NCI-H526 treated with DMSO at 0.1 percent for 48 hours (cell line): ENCODE measurements around the gene SLC35F3.

Source experiments
- DNase-seq: peaks from one replicate; lab custom pipeline; 2025; lab: John Stamatoyannopoulos, UW

The SLC35F3 gene

DNA sequence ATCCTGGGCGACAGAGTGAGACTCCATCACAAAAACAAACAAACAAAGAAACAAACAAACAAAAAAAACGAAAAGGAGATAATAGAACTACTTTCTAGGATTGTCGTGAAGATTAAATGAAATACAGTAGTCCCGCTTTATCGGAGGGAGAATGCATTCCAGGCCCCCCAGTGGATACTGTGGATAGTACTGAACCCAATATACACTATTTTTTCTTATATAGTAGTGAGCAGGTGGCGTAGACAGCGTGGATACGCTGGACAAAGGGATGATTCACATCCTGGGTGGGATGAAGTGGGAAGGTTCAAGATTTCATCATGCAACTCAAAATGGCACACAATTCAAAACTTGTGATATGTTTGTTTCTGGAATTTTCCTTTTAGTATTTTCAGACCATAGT is 8.0 kb downstream of the SLC35F3 start:
- no peak for DNase-seq

GRCh38 chr1:233912909-233913308 is 8.4 kb downstream of the SLC35F3 start:
- no peak for DNase-seq

- no peak for DNase-seq
These were observed 12.2 kb downstream of the SLC35F3 start for GRCh38 chr1:233916706-233917105.

DNA sequence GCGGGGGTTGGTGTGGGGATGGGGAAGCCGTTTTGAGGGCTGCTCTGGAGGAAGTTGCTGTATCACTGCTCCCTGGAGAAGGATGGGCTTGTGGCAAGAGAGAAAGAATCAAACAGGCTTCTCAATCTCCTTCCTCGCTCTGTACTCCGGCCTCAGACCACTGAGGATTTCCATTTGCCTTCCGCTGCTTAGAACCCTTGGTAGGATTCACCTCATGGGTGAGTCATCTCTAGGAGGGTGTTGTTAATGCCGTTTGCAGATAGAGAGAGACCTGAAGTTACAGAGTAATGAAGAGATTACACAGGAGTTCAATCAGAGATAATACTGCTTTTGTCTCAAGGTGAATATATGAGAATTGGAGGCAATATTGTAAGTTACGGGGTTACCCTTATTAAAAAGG is 15.3 kb downstream of the SLC35F3 start:
- DNase-seq, result no peak

DNA sequence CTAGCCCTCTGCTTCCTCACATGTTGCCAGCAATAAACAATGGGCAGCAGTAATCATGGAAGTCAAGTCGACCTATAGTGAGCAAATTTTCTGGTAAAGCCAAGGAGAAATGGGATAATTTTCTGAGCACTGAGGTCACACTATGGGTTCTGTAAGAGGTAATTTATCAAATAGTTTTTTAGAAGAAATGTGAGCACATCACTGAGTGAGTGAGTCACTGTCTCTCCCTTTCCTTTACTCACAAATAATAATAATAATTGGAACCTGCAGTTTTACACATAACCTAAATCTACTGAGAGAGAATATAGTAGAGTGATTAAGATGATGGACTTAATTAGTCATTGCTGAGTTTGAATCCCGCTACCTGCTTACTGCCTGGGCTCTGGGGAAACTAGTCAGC is 23.6 kb downstream of the SLC35F3 start:
- no peak for DNase-seq

DNA sequence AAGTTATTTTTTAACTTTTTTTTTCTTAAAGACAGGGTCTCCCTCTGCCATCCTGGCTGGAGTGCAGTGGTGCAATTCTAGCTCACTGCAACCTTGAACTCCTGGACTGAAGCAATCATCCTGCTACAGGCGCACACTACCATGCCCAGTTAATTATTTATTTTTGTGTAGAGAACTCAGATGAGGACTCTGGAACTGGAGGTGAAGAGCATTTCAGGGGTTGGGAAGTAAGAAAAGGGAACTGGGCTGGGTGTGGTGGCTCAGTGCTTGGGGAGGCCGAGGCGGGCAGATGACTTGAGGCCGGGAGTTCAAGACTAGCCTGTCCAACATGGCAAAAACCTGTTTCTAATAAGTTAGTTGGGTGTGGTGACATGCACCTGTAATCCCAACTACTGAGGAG is 28.9 kb downstream of the SLC35F3 start:
- no peak for DNase-seq

DNA sequence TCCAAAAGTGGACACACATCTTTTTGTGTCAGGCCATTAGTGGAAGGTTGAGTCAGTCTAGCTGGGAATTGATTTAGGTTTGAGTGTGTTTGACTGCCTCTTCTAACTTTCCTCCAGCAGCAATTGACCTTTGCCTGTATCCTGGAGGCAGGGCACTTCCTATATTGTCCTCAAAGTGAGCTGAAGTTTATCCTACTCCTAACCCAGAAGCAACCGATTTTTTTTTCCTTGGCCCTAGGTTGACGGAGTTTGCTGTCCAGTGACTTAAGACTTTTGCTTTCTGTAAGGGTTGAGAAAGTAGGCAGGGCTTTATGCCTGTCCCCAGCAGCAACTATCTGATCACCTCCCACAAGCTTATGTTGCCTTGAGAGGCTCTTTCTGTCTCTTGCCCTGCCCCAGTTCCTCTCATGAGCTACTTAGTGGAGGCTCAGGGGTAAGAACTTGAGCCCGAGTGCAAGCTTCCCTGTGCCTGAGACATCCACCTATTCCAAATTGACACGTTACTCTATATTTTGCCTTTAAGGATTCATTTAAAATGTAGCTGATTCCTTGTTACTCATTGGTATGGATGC is 30.9 kb downstream of the SLC35F3 start:
- no peak for DNase-seq

- DNase-seq, result no peak
These were observed 31.9 kb downstream of the SLC35F3 start for GRCh38 chr1:233936422-233936821.

GRCh38 chr1:233936842-233937241 is 32.4 kb downstream of the SLC35F3 start:
- DNase-seq, result no peak

- no peak for DNase-seq
These were observed 34.0 kb downstream of the SLC35F3 start for GRCh38 chr1:233938476-233938875.

DNA sequence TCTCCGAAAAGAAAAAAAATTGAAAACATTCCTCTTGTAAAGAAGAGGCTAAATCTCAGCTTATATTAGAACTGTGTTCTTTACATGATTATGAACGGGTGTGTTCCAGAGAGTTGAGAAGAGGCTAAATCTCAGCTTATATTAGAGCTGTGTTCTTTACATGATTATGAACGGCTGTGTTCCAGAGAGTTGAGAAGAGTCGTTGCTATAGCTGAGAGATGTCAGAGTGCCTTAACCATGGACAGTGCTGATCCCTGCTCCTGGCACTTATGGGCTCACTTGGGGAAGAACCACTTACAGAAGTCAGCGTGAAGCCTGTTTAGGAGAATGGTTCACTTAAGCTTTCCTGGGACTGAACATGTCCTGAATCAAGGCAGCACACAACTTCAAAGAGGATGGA is 35.0 kb downstream of the SLC35F3 start:
- DNase-seq, result no peak

GRCh38 chr1:233940908-233941307 is 36.4 kb downstream of the SLC35F3 start:
- DNase-seq, result no peak

GRCh38 chr1:233944601-233945000 is 40.1 kb downstream of the SLC35F3 start:
- no peak for DNase-seq

DNA sequence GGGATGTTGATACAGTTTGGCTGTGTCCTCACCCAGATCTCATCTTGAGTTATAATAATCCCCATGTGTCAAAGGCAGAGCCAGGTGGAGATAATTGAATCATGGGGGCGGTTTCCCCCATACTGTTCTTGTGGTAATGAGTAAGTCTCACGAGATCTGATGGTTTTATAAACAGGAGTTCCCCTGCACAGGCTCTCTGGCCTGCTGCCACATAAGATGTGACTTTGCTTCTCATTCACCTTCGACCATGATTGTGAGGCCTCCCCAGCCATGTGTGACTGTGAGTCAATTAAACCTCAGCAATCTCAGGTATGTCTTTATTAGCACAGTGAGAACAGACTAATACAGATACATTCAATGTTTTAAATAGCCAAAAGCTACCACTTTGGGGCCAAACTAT is 41.1 kb downstream of the SLC35F3 start:
- DNase-seq, result no peak

DNA sequence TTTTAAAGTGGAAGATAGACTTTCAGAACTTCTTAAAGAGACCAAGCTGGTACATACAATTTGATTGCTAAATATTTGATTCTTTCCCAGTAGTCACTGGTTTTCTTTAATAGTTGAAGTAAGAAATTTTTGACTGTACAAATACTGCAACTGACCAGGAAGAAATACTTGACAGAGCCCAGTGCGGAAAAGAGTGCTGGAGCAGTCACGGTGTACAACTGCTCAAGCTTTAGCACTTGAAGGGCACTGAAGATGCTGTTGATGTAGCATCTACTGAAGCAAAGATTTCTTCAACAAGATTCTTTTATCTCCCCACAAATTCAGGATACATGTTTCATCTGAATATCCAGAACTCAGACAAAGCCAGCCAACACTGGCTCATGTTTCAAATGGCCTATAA is 41.5 kb downstream of the SLC35F3 start:
- no peak for DNase-seq

- DNase-seq, result no peak
These were observed 42.2 kb downstream of the SLC35F3 start for GRCh38 chr1:233946724-233947123.

- no peak for DNase-seq
These were observed 47.3 kb downstream of the SLC35F3 start for GRCh38 chr1:233951804-233952203.

DNA sequence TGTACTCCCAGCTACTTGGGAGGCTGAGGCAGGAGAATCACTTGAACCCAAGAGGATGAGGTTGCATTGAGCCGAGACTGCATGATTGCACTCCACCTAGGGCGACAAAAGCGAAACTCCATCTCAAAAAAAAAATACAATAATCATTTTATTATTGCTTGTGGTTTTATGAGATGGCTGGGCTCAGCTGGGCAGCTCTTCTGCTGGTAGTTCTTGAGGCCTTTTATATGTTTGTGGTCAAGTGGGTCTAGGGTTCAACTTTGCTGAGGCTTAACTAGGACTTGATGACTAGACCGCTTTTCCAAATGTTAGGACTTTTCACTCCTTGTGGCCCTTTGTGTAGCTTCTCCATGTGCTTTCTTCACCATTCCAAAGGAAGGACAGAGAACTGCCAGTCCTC is 53.2 kb downstream of the SLC35F3 start:
- DNase-seq, result no peak

DNA sequence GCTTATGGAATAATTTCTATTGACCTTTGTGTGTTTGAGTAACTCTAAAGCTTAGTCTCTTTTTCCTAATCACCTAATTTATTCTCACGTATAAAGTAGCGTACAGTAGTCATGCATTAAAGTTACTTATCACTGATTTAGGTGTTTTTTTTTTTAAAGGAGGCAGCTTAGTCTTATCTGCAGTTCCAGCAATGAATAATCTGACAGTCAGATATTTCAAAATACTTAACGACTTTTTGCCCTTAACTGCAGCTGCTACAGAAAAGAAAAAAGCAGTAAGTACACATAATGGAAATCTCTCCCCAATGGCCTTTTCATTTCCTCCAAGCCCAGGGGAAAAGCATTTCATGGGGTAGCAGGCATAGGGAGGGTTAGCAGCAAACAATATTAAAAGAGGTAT is 54.6 kb downstream of the SLC35F3 start:
- DNase-seq, result no peak

DNA sequence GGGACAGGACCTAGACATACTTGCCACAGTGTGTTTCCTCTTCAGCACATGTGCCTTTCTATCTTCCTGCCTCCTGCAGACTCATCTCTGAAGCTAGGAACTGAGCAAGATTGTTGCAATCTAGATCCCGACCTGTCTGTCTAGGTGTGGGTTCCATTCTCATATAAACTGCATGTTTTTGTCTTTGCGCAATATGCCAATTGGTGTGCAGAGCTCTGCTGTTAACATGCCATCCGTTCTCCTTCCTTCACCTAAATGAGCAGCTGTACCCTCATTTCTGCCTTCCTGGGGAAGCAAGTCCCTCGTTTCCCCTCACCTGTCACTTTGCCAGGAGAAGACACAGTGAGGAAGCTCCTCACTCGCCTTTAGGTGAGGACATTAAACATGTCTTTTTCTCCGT is 55.5 kb downstream of the SLC35F3 start:
- no peak for DNase-seq

GRCh38 chr1:233960386-233960785 is 55.9 kb downstream of the SLC35F3 start:
- DNase-seq, result no peak

DNA sequence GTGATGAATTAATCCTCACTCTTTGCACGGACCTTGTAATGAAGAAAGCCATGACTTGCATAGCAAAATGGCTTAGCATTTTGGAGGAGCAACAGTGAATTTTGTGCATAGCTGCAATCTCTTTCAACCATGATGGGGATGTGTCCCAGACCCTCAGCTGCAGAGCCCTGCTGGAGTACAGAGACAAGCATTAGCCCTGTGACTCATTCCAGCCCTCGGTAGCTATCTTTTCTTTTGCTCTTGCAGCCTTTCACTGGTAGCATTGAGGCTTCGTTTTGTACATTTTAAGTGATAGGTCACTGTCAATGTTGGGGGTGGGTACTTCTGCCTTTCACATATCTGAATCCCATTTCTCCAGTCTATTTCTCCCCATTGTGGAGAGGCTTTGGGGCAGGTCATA is 58.4 kb downstream of the SLC35F3 start:
- no peak for DNase-seq

DNA sequence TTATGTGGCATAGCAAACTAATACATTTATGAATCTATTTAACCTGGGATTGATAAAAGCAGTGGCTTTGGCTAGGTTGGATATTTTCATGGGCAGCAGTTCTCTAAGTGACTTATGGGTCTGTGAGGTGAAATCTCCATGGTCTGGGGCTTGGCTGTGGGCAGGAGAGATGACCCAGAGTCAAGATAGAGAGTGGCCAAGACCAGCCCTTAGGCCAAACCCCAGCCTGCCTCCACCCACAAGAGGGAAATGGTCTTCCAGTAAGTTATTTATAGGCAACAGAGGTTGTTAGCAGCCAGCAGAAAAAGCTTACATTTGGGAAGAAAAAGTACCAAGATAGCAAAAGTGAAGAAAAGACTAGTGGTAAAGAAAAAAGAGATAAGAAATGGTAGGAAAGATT is 61.4 kb downstream of the SLC35F3 start:
- no peak for DNase-seq

- no peak for DNase-seq
These were observed 67.3 kb downstream of the SLC35F3 start for GRCh38 chr1:233971753-233972152.

GRCh38 chr1:233972563-233972950 is 68.1 kb downstream of the SLC35F3 start:
- DNase-seq, result no peak
